HG03378 (cell line): ENCODE data around the gene ZSCAN1.

Experiments used
- ATAC-seq: cut with Tn5 transposase; IDR thresholded peaks from one replicate; pipeline ENCODE4 v1.9.1; 2021; ENCODE audit warnings: mild to moderate bottlenecking, moderate library complexity; ENCODE audit not compliant: unreplicated experiment

Gene ZSCAN1

GRCh38 chr19:58067240-58067912, 33.6 kb downstream of the ZSCAN1 start:
- no peak for ATAC-seq

GRCh38 chr19:58079792-58080191, 46.0 kb downstream of the ZSCAN1 start:
- ATAC-seq: no peak

GRCh38 chr19:58083021-58083420, 49.2 kb downstream of the ZSCAN1 start:
- ATAC-seq: no peak

GRCh38 chr19:58084596-58085347, 50.9 kb downstream of the ZSCAN1 start:
- ATAC-seq: no peak

GRCh38 chr19:58085348-58085875, 51.6 kb downstream of the ZSCAN1 start:
- no peak for ATAC-seq

- no peak for ATAC-seq
These were observed 53.2 kb downstream of the ZSCAN1 start for GRCh38 chr19:58086825-58087710.

GRCh38 chr19:58088521-58089052, 54.8 kb downstream of the ZSCAN1 start:
- ATAC-seq: no peak

- no peak for ATAC-seq
These were observed 56.0 kb downstream of the ZSCAN1 start for GRCh38 chr19:58089846-58090245.

- ATAC-seq: no peak
These were observed 57.6 kb downstream of the ZSCAN1 start for GRCh38 chr19:58091251-58091995.

- no peak for ATAC-seq
These were observed 59.2 kb downstream of the ZSCAN1 start for GRCh38 chr19:58093071-58093470.

GRCh38 chr19:58095328-58095727, 61.5 kb downstream of the ZSCAN1 start:
- ATAC-seq: no peak

GRCh38 chr19:58096884-58097283, 63.1 kb downstream of the ZSCAN1 start:
- ATAC-seq: no peak

GRCh38 chr19:58097349-58097748, 63.5 kb downstream of the ZSCAN1 start:
- no peak for ATAC-seq

- ATAC-seq: peak; percentile 81
These were observed 64.2 kb downstream of the ZSCAN1 start, which contains the start of gene ZSCAN18 for GRCh38 chr19:58097781-58098681. Gene ZSCAN18, minus strand, starts transcription at chr19:58098231. Its CDS starts 7,964 bp downstream, at chr19:58090267.

GRCh38 chr19:58098682-58098998, 64.8 kb downstream of the ZSCAN1 start:
- peak; percentile 15 for ATAC-seq
